ENCODE data around the gene ASCL5.

- TF ChIP-seq, protein P1, sequence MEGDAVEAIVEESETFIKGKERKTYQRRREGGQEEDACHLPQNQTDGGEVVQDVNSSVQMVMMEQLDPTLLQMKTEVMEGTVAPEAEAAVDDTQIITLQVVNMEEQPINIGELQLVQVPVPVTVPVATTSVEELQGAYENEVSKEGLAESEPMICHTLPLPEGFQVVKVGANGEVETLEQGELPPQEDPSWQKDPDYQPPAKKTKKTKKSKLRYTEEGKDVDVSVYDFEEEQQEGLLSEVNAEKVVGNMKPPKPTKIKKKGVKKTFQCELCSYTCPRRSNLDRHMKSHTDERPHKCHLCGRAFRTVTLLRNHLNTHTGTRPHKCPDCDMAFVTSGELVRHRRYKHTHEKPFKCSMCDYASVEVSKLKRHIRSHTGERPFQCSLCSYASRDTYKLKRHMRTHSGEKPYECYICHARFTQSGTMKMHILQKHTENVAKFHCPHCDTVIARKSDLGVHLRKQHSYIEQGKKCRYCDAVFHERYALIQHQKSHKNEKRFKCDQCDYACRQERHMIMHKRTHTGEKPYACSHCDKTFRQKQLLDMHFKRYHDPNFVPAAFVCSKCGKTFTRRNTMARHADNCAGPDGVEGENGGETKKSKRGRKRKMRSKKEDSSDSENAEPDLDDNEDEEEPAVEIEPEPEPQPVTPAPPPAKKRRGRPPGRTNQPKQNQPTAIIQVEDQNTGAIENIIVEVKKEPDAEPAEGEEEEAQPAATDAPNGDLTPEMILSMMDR (IDR thresholded peaks at IDR 0.05), result no peak
- TF ChIP-seq POLR2AphosphoS5 (IDR thresholded peaks at IDR 0.05; ENCODE audit: insufficient read depth in 1 of 2, low read depth in 1 of 2), result no peak
These were observed 40.3 kb upstream of the ASCL5 start for GRCh38 chr1:201167041-201167991.

All from vagina (tissue), 2 donors.